ENCODE data around the gene OPA1.

- TF ChIP-seq YY1 (IDR thresholded peaks at IDR 0.05; ENCODE audit: insufficient read depth, insufficient read length), result no peak
- no peak for TF ChIP-seq ZNF274 (IDR thresholded peaks at IDR 0.05; ENCODE audit: low read depth, low read length)
These were observed 81.7 kb downstream of the OPA1 start for GRCh38 chr3:193674714-193675113.
